Measurements from ENCODE around the gene STK39. TPM values are rescaled to one million over a fixed set of nuclear protein-coding genes. Genes with fewer than 3 reads are reported as not detected.

The STK39 gene
- total RNA-seq, 4 donors from 2014 or later: 6.4 to 9.0 (median 6.7) TPM

DNA sequence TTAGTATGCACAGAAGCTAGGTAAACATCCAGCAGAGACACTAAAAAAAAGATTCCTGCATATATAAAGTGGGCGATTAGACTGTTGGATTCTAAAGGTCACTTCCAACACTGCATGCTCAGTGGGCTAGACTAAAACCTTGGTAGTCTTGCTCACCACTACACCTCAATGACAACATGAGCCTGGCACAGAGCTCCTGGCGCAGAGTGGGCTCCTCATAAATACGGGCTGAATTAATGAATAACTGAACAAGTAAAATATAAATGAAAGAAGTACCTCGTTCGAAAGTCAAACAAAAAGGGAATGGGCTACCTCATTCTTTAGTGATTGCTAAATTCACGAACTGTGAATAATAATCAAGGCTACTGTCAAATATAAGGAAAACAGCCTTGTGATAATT lies 185.3 kb downstream of the STK39 start:
- Histone ChIP-seq H3K9me3 (no peaks in the 10 kb centered on the region), H3K27ac (no peak overlapping the region), H3K4me1 (no peaks in the 10 kb centered on the region), H3K4me3 (replicated peaks in 1 of 3) (no peak overlapping the region), H3K36me3 (no peaks in the 10 kb centered on the region), H3K27me3 (no peaks in the 10 kb centered on the region)
- no peak for DNase-seq
- intact Hi-C loops (cut with DNase I): no loop called here
- 91 to 96% methylated on average over 6 of the region's 6 CpGs for WGBS, 2 donors
- TF ChIP-seq POLR2A (IDR thresholded peaks at IDR 0.05): no peak
- TF ChIP-seq, protein P1, sequence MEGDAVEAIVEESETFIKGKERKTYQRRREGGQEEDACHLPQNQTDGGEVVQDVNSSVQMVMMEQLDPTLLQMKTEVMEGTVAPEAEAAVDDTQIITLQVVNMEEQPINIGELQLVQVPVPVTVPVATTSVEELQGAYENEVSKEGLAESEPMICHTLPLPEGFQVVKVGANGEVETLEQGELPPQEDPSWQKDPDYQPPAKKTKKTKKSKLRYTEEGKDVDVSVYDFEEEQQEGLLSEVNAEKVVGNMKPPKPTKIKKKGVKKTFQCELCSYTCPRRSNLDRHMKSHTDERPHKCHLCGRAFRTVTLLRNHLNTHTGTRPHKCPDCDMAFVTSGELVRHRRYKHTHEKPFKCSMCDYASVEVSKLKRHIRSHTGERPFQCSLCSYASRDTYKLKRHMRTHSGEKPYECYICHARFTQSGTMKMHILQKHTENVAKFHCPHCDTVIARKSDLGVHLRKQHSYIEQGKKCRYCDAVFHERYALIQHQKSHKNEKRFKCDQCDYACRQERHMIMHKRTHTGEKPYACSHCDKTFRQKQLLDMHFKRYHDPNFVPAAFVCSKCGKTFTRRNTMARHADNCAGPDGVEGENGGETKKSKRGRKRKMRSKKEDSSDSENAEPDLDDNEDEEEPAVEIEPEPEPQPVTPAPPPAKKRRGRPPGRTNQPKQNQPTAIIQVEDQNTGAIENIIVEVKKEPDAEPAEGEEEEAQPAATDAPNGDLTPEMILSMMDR (IDR thresholded peaks at IDR 0.05): no peak

DNA sequence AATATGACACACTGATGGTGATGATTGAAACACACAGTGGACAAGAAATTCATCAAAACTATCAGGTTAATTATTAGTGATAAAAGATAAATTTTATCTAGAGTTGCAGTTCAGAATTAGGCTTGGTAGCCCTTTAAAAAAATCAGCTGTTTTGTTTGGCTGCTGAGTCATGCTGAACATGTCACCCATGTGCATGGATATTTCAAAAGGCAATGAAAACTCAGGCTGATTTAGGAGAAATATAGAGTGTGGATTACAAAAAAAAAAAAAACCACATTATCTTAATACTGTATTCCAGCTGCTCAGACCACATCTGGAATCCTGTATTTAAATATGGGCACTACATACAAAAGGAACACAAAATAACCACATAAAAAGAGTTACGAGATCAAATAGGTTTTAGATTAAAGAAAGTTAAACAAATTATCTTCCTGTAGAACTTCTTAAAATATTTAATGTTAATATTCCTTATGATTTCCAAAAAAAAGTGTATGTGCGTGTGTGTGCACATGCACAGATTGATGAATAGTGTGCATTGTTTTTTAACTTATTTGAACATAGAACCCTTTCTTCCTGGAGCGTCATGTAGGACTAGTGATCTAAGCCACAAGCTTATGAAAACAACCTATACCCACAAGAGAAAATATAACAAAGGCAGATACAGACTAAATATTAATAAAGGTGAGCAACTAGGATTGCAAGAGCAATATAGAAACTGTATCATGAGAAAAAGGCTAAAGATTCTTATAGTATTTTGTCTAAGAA lies 186.2 kb downstream of the STK39 start:
- no peak for DNase-seq
- TF ChIP-seq, protein P1 (IDR thresholded peaks at IDR 0.05): no peak
- TF ChIP-seq POLR2A (IDR thresholded peaks at IDR 0.05): no peak
- H3K4me1 ChIP-seq: no peaks in the 10 kb centered on the region
- no peaks in the 10 kb centered on the region for H3K36me3 ChIP-seq
- 97% methylated on average over 3 of the region's 3 CpGs for WGBS, 2 donors
- H3K9me3 ChIP-seq: no peaks in the 10 kb centered on the region
- intact Hi-C loops (cut with DNase I): no loop called here
- H3K27ac ChIP-seq: no peak overlapping the region
- H3K4me3 ChIP-seq (replicated peaks in 1 of 3): no peak overlapping the region
- no peaks in the 10 kb centered on the region for H3K27me3 ChIP-seq

DNA sequence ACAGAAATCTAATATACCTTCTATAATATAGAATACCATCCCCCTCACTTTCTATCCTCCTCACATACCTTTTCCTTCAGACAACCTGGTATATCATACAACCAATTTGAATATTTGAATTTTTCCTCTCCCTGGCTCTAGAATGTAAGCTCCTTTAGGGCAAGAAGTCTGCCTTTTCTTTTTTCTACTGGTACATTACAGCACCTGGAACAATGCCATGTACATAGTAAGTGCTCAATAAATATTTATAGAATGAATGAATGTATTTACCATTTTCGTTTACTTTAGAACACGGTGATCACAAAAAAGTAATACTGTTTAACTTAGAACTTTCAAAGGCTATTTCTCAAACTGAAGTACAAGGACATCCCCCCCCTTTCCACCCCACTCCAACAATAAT lies 187.6 kb downstream of the STK39 start:
- Histone ChIP-seq H3K36me3 (no peaks in the 10 kb centered on the region), H3K27ac (no peak overlapping the region), H3K4me3 (replicated peaks in 1 of 3) (no peak overlapping the region), H3K4me1 (no peaks in the 10 kb centered on the region), H3K9me3 (no peaks in the 10 kb centered on the region), H3K27me3 (no peaks in the 10 kb centered on the region)
- intact Hi-C loops (cut with DNase I): no loop called here
- DNase-seq: no peak
- WGBS, 2 donors: 98% methylated on average over 2 of the region's 2 CpGs
- TF ChIP-seq, protein P1 (IDR thresholded peaks at IDR 0.05): no peak
- no peak for TF ChIP-seq POLR2A (IDR thresholded peaks at IDR 0.05)

DNA sequence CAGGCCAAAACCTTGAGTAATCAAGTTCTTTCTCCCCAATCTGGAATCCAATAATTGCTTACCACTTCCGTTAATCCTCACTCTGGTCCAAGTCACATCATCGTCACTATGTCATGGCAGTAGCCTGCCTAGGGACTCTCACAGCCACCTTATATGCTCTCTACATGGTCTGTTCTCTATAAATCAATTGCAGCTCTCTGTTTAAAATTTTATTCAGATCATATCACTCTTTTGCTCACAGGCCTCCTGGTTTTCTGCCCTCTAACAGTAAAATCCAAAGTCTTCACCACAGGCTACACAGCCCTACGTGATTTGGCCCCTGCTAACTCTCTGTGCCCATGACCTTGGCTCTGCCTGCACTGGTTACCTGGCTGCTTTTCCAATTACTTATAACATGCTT lies 188.7 kb downstream of the STK39 start:
- intact Hi-C loops (cut with DNase I): no loop called here
- Histone ChIP-seq H3K27ac (no peak overlapping the region), H3K4me3 (replicated peaks in 1 of 3) (no peak overlapping the region), H3K27me3 (no peaks in the 10 kb centered on the region), H3K36me3 (no peaks in the 10 kb centered on the region), H3K4me1 (no peaks in the 10 kb centered on the region), H3K9me3 (no peaks in the 10 kb centered on the region)
- DNase-seq: no peak
- TF ChIP-seq, protein P1 (IDR thresholded peaks at IDR 0.05): no peak
- TF ChIP-seq POLR2A (IDR thresholded peaks at IDR 0.05): no peak
- 94 to 98% methylated on average over 3 of the region's 3 CpGs for WGBS, 2 donors

DNA sequence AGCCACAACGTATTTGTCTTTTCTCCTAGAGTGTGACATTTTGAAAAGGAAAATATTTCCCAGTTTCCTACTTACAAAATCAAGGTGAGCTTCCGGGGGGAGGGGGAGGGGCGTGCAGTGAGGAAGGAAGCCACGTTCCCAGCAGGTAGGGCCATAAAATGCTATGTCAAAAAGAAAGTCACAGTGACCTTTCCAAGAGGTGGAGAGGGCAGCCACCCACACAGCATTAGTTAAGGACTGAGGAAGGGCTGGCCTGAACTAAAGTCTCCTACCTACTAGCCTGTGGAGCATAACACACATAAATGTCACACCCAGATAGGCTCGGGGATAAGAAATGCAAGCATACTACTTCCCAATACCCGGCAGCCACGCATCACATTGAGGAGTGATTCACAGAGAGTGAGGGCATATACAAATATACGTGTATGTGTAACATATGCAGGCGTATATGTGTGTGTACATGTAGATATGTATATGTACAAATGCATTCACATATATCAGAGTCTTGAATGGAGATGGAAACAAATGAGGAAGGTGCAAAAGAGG lies 191.1 kb downstream of the STK39 start:
- WGBS, 2 donors: 91 to 93% methylated on average over 9 of the region's 9 CpGs
- TF ChIP-seq, protein P1 (IDR thresholded peaks at IDR 0.05): no peak
- TF ChIP-seq POLR2A (IDR thresholded peaks at IDR 0.05): no peak
- Histone ChIP-seq H3K4me1 (no peaks in the 10 kb centered on the region), H3K27me3 (no peaks in the 10 kb centered on the region), H3K4me3 (replicated peaks in 1 of 3) (no peak overlapping the region), H3K36me3 (no peaks in the 10 kb centered on the region), H3K27ac (no peak overlapping the region), H3K9me3 (no peaks in the 10 kb centered on the region)
- no peak for DNase-seq
- intact Hi-C loops (cut with DNase I): no loop called here
